Endothelial cell of umbilical vein (primary cell): Measurements from ENCODE around the gene TMEM209.

Source experiments
- CTCF ChIP-seq, 2 donors: IDR thresholded peaks; 1 replicate in 1 of 2; 2 replicates in 1 of 2; pipeline ENCODE4 v1.5.1; 2011; ENCODE audit warnings: low read length in 2 of 2, mild to moderate bottlenecking in 2 of 2, moderate library complexity in 2 of 2, control low read depth in 1 of 2, inconsistent platforms in 1 of 2, low read depth in 1 of 2; ENCODE audit not compliant: insufficient read depth in 1 of 2; ENCODE audit errors: extremely low read depth in 1 of 2
- EZH2 ChIP-seq: IDR thresholded peaks from 2 replicates; pipeline ENCODE4 v1.6.1; 2012; ENCODE audit warnings: borderline replicate concordance, low read depth, mild to moderate bottlenecking, moderate library complexity, low read length, inconsistent platforms; ENCODE audit not compliant: severe bottlenecking
- JUN ChIP-seq: IDR thresholded peaks from 2 replicates; pipeline ENCODE4 v1.6.1; 2011; ENCODE audit warnings: borderline replicate concordance, low read depth; ENCODE audit not compliant: insufficient read length, insufficient read depth

DNA sequence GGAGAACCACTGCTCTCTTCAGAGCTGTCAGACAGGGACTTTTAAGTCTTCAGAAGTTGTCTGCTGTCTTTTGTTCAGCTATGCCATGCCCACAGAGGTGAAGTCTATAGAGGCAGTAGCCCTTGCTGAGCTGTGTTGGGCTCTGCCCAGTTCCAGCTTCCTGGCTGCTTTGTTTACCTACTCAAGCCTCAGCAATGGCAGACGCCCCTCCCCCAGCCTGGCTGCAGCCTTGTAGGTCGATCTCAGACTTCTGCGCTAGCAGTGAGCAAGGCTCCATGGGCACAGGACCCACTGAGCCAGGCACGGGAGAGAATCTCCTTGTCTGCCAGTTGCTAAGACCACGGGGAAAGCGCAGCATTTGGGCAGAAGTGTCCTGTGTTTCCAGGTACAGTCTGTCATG, 49.3 kb upstream of the TMEM209 start:
- TF ChIP-seq CTCF (IDR thresholded peaks at IDR 0.05; ENCODE audit: extremely low read depth in 1 of 2, insufficient read depth in 1 of 2, low read depth in 1 of 2, low read length in 2 of 2) (no peak), JUN (no peak), EZH2 (no peak)
